GM12891 (cell line): ENCODE results near the gene ZNF148.

Experiments used
- PAX5 ChIP-seq: IDR thresholded peaks from 2 replicates; pipeline ENCODE4 v1.6.1; 2011; ENCODE audit warnings: low read length, moderate library complexity, mild to moderate bottlenecking; ENCODE audit not compliant: insufficient read depth, severe bottlenecking
- POLR2A ChIP-seq: IDR thresholded peaks from 2 replicates; pipeline ENCODE4 v1.6.1; 2011; ENCODE audit warnings: low read depth, low read length, control low read depth
- POLR2AphosphoS5 ChIP-seq: IDR thresholded peaks from 2 replicates; pipeline ENCODE4 v1.6.1; 2011; ENCODE audit warnings: low read depth, low read length, control low read depth
- SPI1 ChIP-seq: IDR thresholded peaks from 2 replicates; pipeline ENCODE4 v1.6.1; 2011; ENCODE audit warnings: low read depth, low read length, control low read depth
- TAF1 ChIP-seq: IDR thresholded peaks from 2 replicates; pipeline ENCODE4 v1.6.1; 2011; ENCODE audit warnings: low read depth, low read length, control low read depth

- TF ChIP-seq POLR2A (no peak), POLR2AphosphoS5 (no peak), TAF1 (no peak), SPI1 (no peak), PAX5 (no peak)
Observed at GRCh38 chr3:125416235-125416634, 41.1 kb upstream of the ZNF148 start.
